Stimulated activated CD4-positive, alpha-beta T cell treated with anti-CD3 and anti-CD28 coated beads, Interleukin-12 subunit alpha, Interleukin-12 subunit beta, amount 100 ng/mL, for 4 hours (primary cell): Measurements from ENCODE around the gene SLC34A1.
"Not testable (repeated sequence)": the region's sequence is repeated elsewhere in the genome, so short reads cannot be mapped to it uniquely, and the experiment has no call there.

Source experiments
- DNase-seq: peaks from one replicate; pipeline ENCODE4 v3.0.0-alpha.2; 2020

Gene SLC34A1

GRCh38 chr5:177355162-177355867, 28.9 kb upstream of the SLC34A1 start:
- no peak for DNase-seq

GRCh38 chr5:177355868-177356168, 28.4 kb upstream of the SLC34A1 start:
- DNase-seq, result no peak

GRCh38 chr5:177356746-177357145, 27.5 kb upstream of the SLC34A1 start:
- DNase-seq, result no peak

- no peak for DNase-seq
Measured at GRCh38 chr5:177357146-177357458, 27.1 kb upstream of the SLC34A1 start.

- peak; percentile 41 for DNase-seq
Measured at GRCh38 chr5:177357459-177358351, 26.5 kb upstream of the SLC34A1 start, which contains the start of gene RGS14. Gene RGS14, plus strand, starts transcription at chr5:177357924. Its CDS starts 101 bp downstream, at chr5:177358025.

GRCh38 chr5:177358370-177358819, 25.8 kb upstream of the SLC34A1 start:
- no peak for DNase-seq

GRCh38 chr5:177359451-177359851, 24.8 kb upstream of the SLC34A1 start:
- no peak for DNase-seq

GRCh38 chr5:177359860-177360259, 24.4 kb upstream of the SLC34A1 start:
- no peak for DNase-seq

- DNase-seq, result not testable (repeated sequence)
Measured at GRCh38 chr5:177360740-177361139, 23.5 kb upstream of the SLC34A1 start.

- no peak for DNase-seq
Measured at GRCh38 chr5:177361418-177362291, 22.6 kb upstream of the SLC34A1 start.

- no peak for DNase-seq
Measured at GRCh38 chr5:177362292-177362609, 22.0 kb upstream of the SLC34A1 start.

- peak; percentile 71 for DNase-seq
Measured at GRCh38 chr5:177362610-177363507, 21.4 kb upstream of the SLC34A1 start.

- no peak for DNase-seq
Measured at GRCh38 chr5:177363565-177363964, 20.7 kb upstream of the SLC34A1 start.

- no peak for DNase-seq
Measured at GRCh38 chr5:177364159-177364962, 19.9 kb upstream of the SLC34A1 start.

GRCh38 chr5:177365845-177366527, 18.2 kb upstream of the SLC34A1 start:
- no peak for DNase-seq

GRCh38 chr5:177366528-177367322, 17.5 kb upstream of the SLC34A1 start:
- DNase-seq, result no peak

GRCh38 chr5:177367323-177367848, 16.8 kb upstream of the SLC34A1 start:
- DNase-seq, result no peak

GRCh38 chr5:177367981-177368868, 16.0 kb upstream of the SLC34A1 start:
- DNase-seq, result no peak
